HepG2 (cell line): ENCODE measurements around the gene BRCA1. TPM values are rescaled to one million over a fixed set of nuclear protein-coding genes. Genes with fewer than 3 reads are reported as not detected.
A peak's percentile ranks its signal among the peaks of the same experiment; 100 is the strongest.

Source experiments
- AHDC1 ChIP-seq: sonication (generic); formaldehyde crosslinking; IDR thresholded peaks from 2 replicates; pipeline ENCODE4 v1.5.1; 2020; ENCODE audit warnings: mild to moderate bottlenecking, missing genetic modification reagents, borderline replicate concordance
- BATF2 ChIP-seq: sonication (generic); formaldehyde crosslinking; IDR thresholded peaks from 2 replicates; pipeline ENCODE4 v1.8.0; 2022; ENCODE audit warnings: mild to moderate bottlenecking, missing genetic modification reagents, moderate library complexity
- CEBPB ChIP-seq: IDR thresholded peaks from 2 replicates; pipeline ENCODE4 v1.6.1; 2011; ENCODE audit warnings: low read depth, low read length, improper control_type of control experiment, borderline replicate concordance
- E2F5 ChIP-seq: sonication (generic); formaldehyde crosslinking; conservative IDR thresholded peaks from 2 replicates; pipeline ENCODE4 v1.4.0; 2020; ENCODE audit warnings: missing genetic modification reagents
- ELF3 ChIP-seq: IDR thresholded peaks from 2 replicates; pipeline ENCODE4 v1.6.1; 2016; ENCODE audit warnings: missing genetic modification reagents, missing compliant biosample characterization
- KLF6 ChIP-seq: IDR thresholded peaks from 2 replicates; pipeline ENCODE4 v1.8.0; 2016; ENCODE audit warnings: missing biosample characterization, missing genetic modification reagents
- MAF1 ChIP-seq: sonication (generic); formaldehyde crosslinking; IDR thresholded peaks from 2 replicates; pipeline ENCODE4 v1.5.0; 2020; ENCODE audit warnings: missing genetic modification reagents, borderline replicate concordance
- MATR3 ChIP-seq: sonication (generic); formaldehyde crosslinking; IDR thresholded peaks from 2 replicates; pipeline ENCODE4 v1.4.0; 2020; ENCODE audit warnings: missing genetic modification reagents
- MIXL1 ChIP-seq: IDR thresholded peaks from 2 replicates; pipeline ENCODE4 v1.6.1; 2016
- NCOA5 ChIP-seq: sonication (generic); formaldehyde crosslinking; IDR thresholded peaks from 2 replicates; pipeline ENCODE4 v1.4.0; 2020; ENCODE audit warnings: missing genetic modification reagents
- PLSCR1 ChIP-seq: sonication (generic); formaldehyde crosslinking; IDR thresholded peaks from 2 replicates; pipeline ENCODE4 v1.5.0; 2020; ENCODE audit warnings: missing genetic modification reagents, mild to moderate bottlenecking, borderline replicate concordance
- SP5 ChIP-seq: IDR thresholded peaks from 2 replicates; pipeline ENCODE4 v1.6.1; 2016; ENCODE audit warnings: low read depth, borderline replicate concordance
- TBX3 ChIP-seq: fragments of 450-650 bp; IDR thresholded peaks from 2 replicates; pipeline ENCODE4 v1.6.1; 2017; ENCODE audit warnings: antibody characterized with exemption, mild to moderate bottlenecking, inconsistent platforms, borderline replicate concordance
- TCF7 ChIP-seq: sonication (generic); IDR thresholded peaks from 2 replicates; pipeline ENCODE4 v1.6.1; 2016; ENCODE audit warnings: antibody characterized with exemption, low read depth
- TEF ChIP-seq: sonication (generic); formaldehyde crosslinking; IDR thresholded peaks from 2 replicates; pipeline ENCODE4 v1.5.0; 2020; ENCODE audit warnings: missing genetic modification reagents
- TFDP2 ChIP-seq: sonication (generic); formaldehyde crosslinking; IDR thresholded peaks from 2 replicates; pipeline ENCODE4 v1.4.0; 2020; ENCODE audit warnings: missing genetic modification reagents
- ZFP36 ChIP-seq: fragments of 150-350 bp; IDR thresholded peaks from 2 replicates; pipeline ENCODE4 v1.6.1; 2018; ENCODE audit warnings: borderline replicate concordance, low read length, low read depth; ENCODE audit not compliant: partially characterized antibody
- ZNF83 ChIP-seq: sonication (generic); formaldehyde crosslinking; IDR thresholded peaks from 2 replicates; pipeline ENCODE4 v1.4.0; 2020; ENCODE audit warnings: missing genetic modification reagents, mild to moderate bottlenecking, borderline replicate concordance
- ZSCAN29 ChIP-seq: sonication (generic); formaldehyde crosslinking; conservative IDR thresholded peaks from 2 replicates; pipeline ENCODE4 v1.4.0; 2020; ENCODE audit warnings: mild to moderate bottlenecking, missing genetic modification reagents
- polyA plus RNA-seq, 8 experiments: library from polyadenylated mRNA; depleted of rRNA in 3 of 8; stranded (reverse) in 7 of 8; unstranded in 1 of 8; fragments of >200 nt; fragmentation: Illumina TruSeq in 4 of 8; extraction: Trizol in 4 of 8; gene quantifications; 2 replicates each; pipeline versions ENCODE4 v1.2.1 to v1.2.3, GENCODE V29; 2011 to 2016; ENCODE audit warnings: low read depth in 4 of 8, missing spikeins in 1 of 8, mixed read lengths in 1 of 8; ENCODE audit not compliant: insufficient read depth in 1 of 8
- total RNA-seq, 5 experiments: library from RNA; depleted of rRNA; stranded (reverse); fragments of >200 nt; fragmentation: Illumina TruSeq; extraction: Trizol; gene quantifications; 2 replicates each; pipeline ENCODE4 v1.2.3, GENCODE V29; 2016; ENCODE audit warnings: low read depth in 1 of 5

The BRCA1 gene
- total and polyA plus RNA-seq, 2 of the 13 experiments (the other 11 are each of a cell fraction or from before 2014, with no cell fraction given), result 13.3 to 37.5 TPM

- TF ChIP-seq AHDC1 (CRISPR knock-in tag) (peak; percentile 31; the same call in 1 of the 2 replicates), BATF2 (no peak), ELF3 (peak; percentile 93), MATR3 (CRISPR knock-in tag) (no peak), ZFP36 (no peak), MIXL1 (no peak; the same call in 1 of the 2 replicates), NCOA5 (CRISPR knock-in tag) (no peak), TFDP2 (CRISPR knock-in tag) (no peak; the same call in 1 of the 2 replicates), TBX3 (no peak), MAF1 (CRISPR knock-in tag) (no peak), E2F5 (CRISPR knock-in tag) (no peak), CEBPB (no peak), SP5 (peak; percentile 47), TEF (CRISPR knock-in tag) (no peak), ZSCAN29 (CRISPR knock-in tag) (no peak), PLSCR1 (CRISPR knock-in tag) (no peak), TCF7 (no peak), KLF6 (CRISPR knock-in tag) (peak; percentile 38; the same call in 1 of the 2 replicates), ZNF83 (CRISPR knock-in tag) (no peak)
These were observed 118.3 kb downstream of the BRCA1 start, which contains the start of gene IFI35 (continued) for GRCh38 chr17:43006639-43007551.
